Endothelial cell of umbilical vein (primary cell): ENCODE results near the gene HMCN1. TPM values are rescaled to one million over a fixed set of nuclear protein-coding genes. Genes with fewer than 3 reads are reported as not detected.

ENCODE experiments used
- BruUV-seq: library from RNA; stranded (reverse); fragments of 400-500 nt; replicated peaks from 2 replicates; lab custom pipeline; 2021; lab: Mats Ljungman, UMichigan
- CTCF ChIA-PET: fragments of 300-600, 350-600 bp; sonication (Branson Sonifier 250); formaldehyde crosslinking; loops from one replicate; lab custom pipeline; 2021; ENCODE audit warnings: antibody characterized with exemption, inconsistent platforms; lab: Charles Lee
- POLR2A ChIA-PET: fragments of 300-600, 350-600 bp; sonication (Branson Sonifier 250); formaldehyde crosslinking; loops from one replicate; lab custom pipeline; 2021; ENCODE audit warnings: antibody characterized with exemption, inconsistent platforms; lab: Charles Lee
- DNase-seq: peaks from one replicate; pipeline ENCODE4 v3.0.0-alpha.2; 2011; ENCODE audit warnings: low read depth, low spot score
- FAIRE-seq: peaks from 2 replicates; lab custom pipeline; 2011; peaks lifted over from hg19 to GRCh38; lab: Jason Lieb, UNC
- H2AFZ ChIP-seq: 2 replicates; pipeline ENCODE4 v1.6.0; 2012; ENCODE audit warnings: low read depth, low read length, control low read depth, inconsistent platforms
- H3K27ac ChIP-seq: 2 replicates; pipeline ENCODE4 v1.5.1; 2011; ENCODE audit warnings: low read depth, mild to moderate bottlenecking, control low read depth, low read length, moderate library complexity; ENCODE audit not compliant: insufficient read depth
- H3K27me3 ChIP-seq, 2 experiments: 2 replicates each; pipeline versions ENCODE4 v1.6.0 to v1.6.1; 2011; ENCODE audit warnings: low read length in 2 of 2, mixed read lengths in 1 of 2; ENCODE audit not compliant: control insufficient read depth in 2 of 2, insufficient read depth in 2 of 2
- H3K36me3 ChIP-seq, 2 experiments: 2 replicates in 1 of 2; 3 replicates in 1 of 2; pipeline ENCODE4 v1.5.1; 2011; ENCODE audit warnings: low read length in 2 of 2, mild to moderate bottlenecking in 1 of 2, moderate library complexity in 1 of 2; ENCODE audit not compliant: control insufficient read depth in 2 of 2, insufficient read depth in 2 of 2; ENCODE audit errors: extremely low read depth in 1 of 2
- H3K4me1 ChIP-seq: 3 replicates; pipeline ENCODE4 v1.5.1; 2011; ENCODE audit warnings: mild to moderate bottlenecking, low read length; ENCODE audit not compliant: control insufficient read depth, insufficient read depth; ENCODE audit errors: extremely low read depth
- H3K4me2 ChIP-seq: 2 replicates; pipeline ENCODE4 v1.6.1; 2011; ENCODE audit warnings: low read length, control low read depth, mixed read lengths; ENCODE audit not compliant: insufficient read depth
- H3K4me3 ChIP-seq, 3 experiments: fragments of 200-600 bp in 1 of 3; sonication (generic), shearing (Covaris generic) in 1 of 3; replicated peaks in 1 of 3; 2 replicates each; pipeline ENCODE4 v1.5.1; 2011 to 2016; ENCODE audit warnings: control low read depth in 3 of 3, low read length in 3 of 3, mild to moderate bottlenecking in 2 of 3, inconsistent platforms in 1 of 3, low read depth in 1 of 3, moderate library complexity in 1 of 3; ENCODE audit not compliant: insufficient read depth in 1 of 3
- H3K79me2 ChIP-seq: 2 replicates; pipeline ENCODE4 v1.6.0; 2012; ENCODE audit warnings: low read length, inconsistent platforms; ENCODE audit not compliant: control insufficient read depth, insufficient read depth
- H3K9ac ChIP-seq: replicated peaks from 2 replicates; pipeline ENCODE3; 2011; ENCODE audit warnings: low read length, control low read depth; ENCODE audit not compliant: insufficient read depth; ENCODE audit errors: extremely low read depth
- H3K9me1 ChIP-seq: replicated peaks from 3 replicates; pipeline ENCODE4 v1.6.0; 2011; ENCODE audit warnings: mild to moderate bottlenecking, low read length; ENCODE audit not compliant: control insufficient read depth, insufficient read depth; ENCODE audit errors: extremely low read depth
- H3K9me3 ChIP-seq: replicated peaks from 2 replicates; pipeline ENCODE4 v1.5.1; 2012; ENCODE audit warnings: low read length, inconsistent platforms; ENCODE audit not compliant: control insufficient read depth, insufficient read depth
- H4K20me1 ChIP-seq: replicated peaks from 2 replicates; pipeline ENCODE3; 2011; ENCODE audit warnings: mild to moderate bottlenecking, low read length; ENCODE audit not compliant: control insufficient read depth, insufficient read depth; ENCODE audit errors: extremely low read depth
- EZH2 ChIP-seq: IDR thresholded peaks from 2 replicates; pipeline ENCODE4 v1.6.1; 2012; ENCODE audit warnings: borderline replicate concordance, low read depth, mild to moderate bottlenecking, moderate library complexity, low read length, inconsistent platforms; ENCODE audit not compliant: severe bottlenecking
- FOS ChIP-seq: IDR thresholded peaks from 2 replicates; pipeline ENCODE4 v1.6.1; 2011; ENCODE audit warnings: mild to moderate bottlenecking, low read length, moderate library complexity, borderline replicate concordance; ENCODE audit not compliant: insufficient read depth
- GATA2 ChIP-seq: IDR thresholded peaks from 2 replicates; pipeline ENCODE4 v1.7.0; 2011; ENCODE audit warnings: low read depth, mild to moderate bottlenecking, moderate library complexity, mixed read lengths, low read length; ENCODE audit not compliant: insufficient read length, insufficient read depth
- JUN ChIP-seq: IDR thresholded peaks from 2 replicates; pipeline ENCODE4 v1.6.1; 2011; ENCODE audit warnings: borderline replicate concordance, low read depth; ENCODE audit not compliant: insufficient read length, insufficient read depth
- MAX ChIP-seq: IDR thresholded peaks from 2 replicates; pipeline ENCODE4 v1.6.1; 2011; ENCODE audit not compliant: insufficient read depth, insufficient read length
- POLR2A ChIP-seq: IDR thresholded peaks from 2 replicates; pipeline ENCODE4 v1.6.1; 2012; ENCODE audit warnings: low read depth, mild to moderate bottlenecking, control low read depth, low read length
- dilution Hi-C: fragments of 300-500 bp; cut with MboI; formaldehyde crosslinking; loops from one replicate; pipeline ENCODE4 v1.15.0; 2019; ENCODE audit warnings: low sequenced_read_pairs; ENCODE audit not compliant: extremely low pct_ligation_motif_present
- intact Hi-C: fragments of 100-400 bp; cut with micrococcal nuclease; formaldehyde crosslinking; loops from one replicate; pipeline ENCODE4 v1.10.0; 2022
- polyA plus RNA-seq, 4 experiments: library from polyadenylated mRNA; depleted of rRNA in 3 of 4; stranded (reverse) in 3 of 4; unstranded in 1 of 4; fragments of >200 nt; gene quantifications; 2 replicates each; pipeline versions ENCODE4 v1.2.1 to v1.2.3, GENCODE V29; 2011 to 2012; ENCODE audit warnings: missing spikeins in 1 of 4
- total RNA-seq: library from RNA; stranded (reverse); gene quantifications from 2 replicates; pipeline ENCODE4 v1.2.3, GENCODE V29; 2021
- TF ChIP-seq, protein P1 (sequence below), 2 donors: IDR thresholded peaks; 1 replicate in 1 of 2; 2 replicates in 1 of 2; pipeline ENCODE4 v1.5.1; 2011; ENCODE audit warnings: low read length in 2 of 2, mild to moderate bottlenecking in 2 of 2, moderate library complexity in 2 of 2, control low read depth in 1 of 2, inconsistent platforms in 1 of 2, low read depth in 1 of 2; ENCODE audit not compliant: insufficient read depth in 1 of 2; ENCODE audit errors: extremely low read depth in 1 of 2

Gene HMCN1
- total and polyA plus RNA-seq, 2 donors (not counting 3 experiments of a cell fraction or from before 2014, with no cell fraction given): 10.3 to 16.0 TPM

- intact Hi-C loops (no loop called here), dilution Hi-C loops (no loop called here)
- no peaks in the 10 kb centered on the region for H3K27me3 ChIP-seq
- no peak overlapping the region for H3K4me3 ChIP-seq
- H3K9me1 ChIP-seq: no peaks in the 10 kb centered on the region
- TF ChIP-seq POLR2A (no peak), GATA2 (no peak), EZH2 (no peak), MAX (no peak), JUN (no peak), FOS (no peak)
- TF ChIP-seq, protein P1, sequence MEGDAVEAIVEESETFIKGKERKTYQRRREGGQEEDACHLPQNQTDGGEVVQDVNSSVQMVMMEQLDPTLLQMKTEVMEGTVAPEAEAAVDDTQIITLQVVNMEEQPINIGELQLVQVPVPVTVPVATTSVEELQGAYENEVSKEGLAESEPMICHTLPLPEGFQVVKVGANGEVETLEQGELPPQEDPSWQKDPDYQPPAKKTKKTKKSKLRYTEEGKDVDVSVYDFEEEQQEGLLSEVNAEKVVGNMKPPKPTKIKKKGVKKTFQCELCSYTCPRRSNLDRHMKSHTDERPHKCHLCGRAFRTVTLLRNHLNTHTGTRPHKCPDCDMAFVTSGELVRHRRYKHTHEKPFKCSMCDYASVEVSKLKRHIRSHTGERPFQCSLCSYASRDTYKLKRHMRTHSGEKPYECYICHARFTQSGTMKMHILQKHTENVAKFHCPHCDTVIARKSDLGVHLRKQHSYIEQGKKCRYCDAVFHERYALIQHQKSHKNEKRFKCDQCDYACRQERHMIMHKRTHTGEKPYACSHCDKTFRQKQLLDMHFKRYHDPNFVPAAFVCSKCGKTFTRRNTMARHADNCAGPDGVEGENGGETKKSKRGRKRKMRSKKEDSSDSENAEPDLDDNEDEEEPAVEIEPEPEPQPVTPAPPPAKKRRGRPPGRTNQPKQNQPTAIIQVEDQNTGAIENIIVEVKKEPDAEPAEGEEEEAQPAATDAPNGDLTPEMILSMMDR (IDR thresholded peaks at IDR 0.05; ENCODE audit: extremely low read depth in 1 of 2, insufficient read depth in 1 of 2, low read depth in 1 of 2, low read length in 2 of 2): no peak
- no peak overlapping the region for H3K27ac ChIP-seq
- no peaks in the 10 kb centered on the region for H4K20me1 ChIP-seq
- ChIA-PET CTCF (no interaction called here), POLR2A (no interaction called here)
- BruUV-seq: no TSS peak
- no peak for DNase-seq
- no peak for FAIRE-seq
- H3K9ac ChIP-seq: no peak overlapping the region
- no peaks in the 10 kb centered on the region for H3K9me3 ChIP-seq
- H3K36me3 ChIP-seq: no peaks in the 10 kb centered on the region
- no peaks in the 10 kb centered on the region for H3K79me2 ChIP-seq
- H2AFZ ChIP-seq: no peak overlapping the region
- no peaks in the 10 kb centered on the region for H3K4me1 ChIP-seq
- H3K4me2 ChIP-seq: no peak overlapping the region
Observed at GRCh38 chr1:185686821-185687778, 47.1 kb upstream of the HMCN1 start.
